DMS153 (cell line): ENCODE data around the gene ARMC2.
"Not testable (repeated sequence)": the region's sequence is repeated elsewhere in the genome, so short reads cannot be mapped to it uniquely, and the experiment has no call there.

Experiments
- DNase-seq: peaks from one replicate; lab custom pipeline; 2025; lab: John Stamatoyannopoulos, UW

ARMC2 gene

GRCh38 chr6:108872141-108872557, 23.9 kb downstream of the ARMC2 start:
- no peak for DNase-seq

- DNase-seq, result no peak
Observed at GRCh38 chr6:108872575-108872974, 24.4 kb downstream of the ARMC2 start.

- DNase-seq, result no peak
Observed at GRCh38 chr6:108873251-108873650, 25.0 kb downstream of the ARMC2 start.

GRCh38 chr6:108873971-108874370, 25.7 kb downstream of the ARMC2 start:
- DNase-seq, result no peak

GRCh38 chr6:108874470-108875160, 26.4 kb downstream of the ARMC2 start:
- no peak for DNase-seq

- no peak for DNase-seq
Observed at GRCh38 chr6:108875161-108875555, 26.9 kb downstream of the ARMC2 start.

GRCh38 chr6:108877046-108877751, 29.0 kb downstream of the ARMC2 start:
- no peak for DNase-seq

- DNase-seq, result no peak
Observed at GRCh38 chr6:108878942-108879341, 30.7 kb downstream of the ARMC2 start.

- no peak for DNase-seq
Observed at GRCh38 chr6:108883172-108883571, 35.0 kb downstream of the ARMC2 start.

- DNase-seq, result no peak
Observed at GRCh38 chr6:108884211-108885059, 36.2 kb downstream of the ARMC2 start.

GRCh38 chr6:108888052-108888451, 39.8 kb downstream of the ARMC2 start:
- no peak for DNase-seq

GRCh38 chr6:108888745-108889144, 40.5 kb downstream of the ARMC2 start:
- no peak for DNase-seq

- DNase-seq, result not testable (repeated sequence)
Observed at GRCh38 chr6:108890898-108891297, 42.7 kb downstream of the ARMC2 start.

- no peak for DNase-seq
Observed at GRCh38 chr6:108895571-108895970, 47.3 kb downstream of the ARMC2 start.

GRCh38 chr6:108896111-108896661, 48.0 kb downstream of the ARMC2 start:
- no peak for DNase-seq

- DNase-seq, result peak; percentile 95
Observed at GRCh38 chr6:108897371-108897770, 49.1 kb downstream of the ARMC2 start.

GRCh38 chr6:108902382-108902792, 54.2 kb downstream of the ARMC2 start:
- DNase-seq, result no peak

- no peak for DNase-seq
Observed at GRCh38 chr6:108903796-108904195, 55.6 kb downstream of the ARMC2 start.

GRCh38 chr6:108904741-108905140, 56.5 kb downstream of the ARMC2 start:
- no peak for DNase-seq

GRCh38 chr6:108914235-108915022, 66.2 kb downstream of the ARMC2 start:
- no peak for DNase-seq

- DNase-seq, result no peak
Observed at GRCh38 chr6:108915258-108915657, 67.0 kb downstream of the ARMC2 start.
